A549 (cell line): ENCODE data around the gene TPI1. TPM values are rescaled to one million over a fixed set of nuclear protein-coding genes. Genes with fewer than 3 reads are reported as not detected.
A peak's percentile ranks its signal among the peaks of the same experiment; 100 is the strongest.

Experiments
- ATAC-seq, 2 experiments: fragments of 200-7000 bp in 1 of 2; fragments of >200 bp in 1 of 2; cut with Nextera tagmentation in 1 of 2; cut with Tn5 transposase in 1 of 2; 3 replicates each; pipeline versions ENCODE4 v1.8.0 to v1.9.1; 2018 to 2020; ENCODE audit warnings: mild to moderate bottlenecking in 1 of 2, moderate library complexity in 1 of 2
- CTCF ChIA-PET: fragments of 300-600 bp; sonication (Branson Sonifier 250); formaldehyde crosslinking; extraction: SDS; loops from one replicate; lab custom pipeline; 2021; ENCODE audit warnings: antibody characterized with exemption, inconsistent platforms; lab: Yijun Ruan, JAX
- POLR2A ChIA-PET: fragments of 350-600 bp; formaldehyde crosslinking; extraction: SDS; loops from one replicate; lab custom pipeline; 2021; ENCODE audit warnings: antibody characterized with exemption, inconsistent platforms; lab: Yijun Ruan, JAX
- DNase-seq, 2 experiments: peaks; one replicate each; pipeline versions ENCODE4 v3.0.0 to v3.0.0-alpha.2; 2011 to 2016; ENCODE audit warnings: low read depth in 1 of 2, low spot score in 1 of 2
- FAIRE-seq: peaks from 2 replicates; lab custom pipeline; 2011; peaks lifted over from hg19 to GRCh38; lab: Jason Lieb, UNC
- H3K27ac ChIP-seq, 2 experiments: fragments of >200 bp; sonication (Bioruptor Twin); formaldehyde crosslinking; 3 replicates each; pipeline ENCODE4 v1.5.1; 2016 to 2017
- H3K4me1 ChIP-seq: fragments of >200 bp; sonication (Bioruptor Twin); formaldehyde crosslinking; 3 replicates; pipeline ENCODE4 v1.6.1; 2016
- H3K4me2 ChIP-seq: fragments of >200 bp; sonication (Bioruptor Twin); formaldehyde crosslinking; 3 replicates; pipeline ENCODE4 v1.6.1; 2016
- H3K4me3 ChIP-seq: fragments of >200 bp; sonication (Bioruptor Twin); formaldehyde crosslinking; 3 replicates; pipeline ENCODE4 v1.5.1; 2016
- H3K9me3 ChIP-seq: fragments of >200 bp; sonication (Bioruptor Twin); formaldehyde crosslinking; 3 replicates; pipeline ENCODE4 v1.6.1; 2016
- BHLHE40 ChIP-seq: IDR thresholded peaks from 2 replicates; pipeline ENCODE4 v1.6.1; 2012; ENCODE audit warnings: low read depth, low read length, inconsistent platforms
- CBX2 ChIP-seq: fragments of 200-600 bp; sonication (generic); IDR thresholded peaks from 2 replicates; pipeline ENCODE4 v1.6.1; 2016; ENCODE audit warnings: low read depth, mild to moderate bottlenecking, borderline replicate concordance
- ESRRA ChIP-seq: fragments of 150-350 bp; IDR thresholded peaks from 2 replicates; pipeline ENCODE4 v1.6.1; 2014; ENCODE audit warnings: mild to moderate bottlenecking, low read length, borderline replicate concordance
- JUNB ChIP-seq: fragments of >200 bp; sonication (Bioruptor Twin); formaldehyde crosslinking; IDR thresholded peaks from 2 replicates; pipeline ENCODE4 v1.6.1; 2016
- MAFK ChIP-seq: fragments of 450-650 bp; IDR thresholded peaks from 2 replicates; pipeline ENCODE4 v1.6.1; 2014; ENCODE audit not compliant: partially characterized antibody
- MYC ChIP-seq: IDR thresholded peaks from 2 replicates; pipeline ENCODE4 v1.6.1; 2012; ENCODE audit warnings: mild to moderate bottlenecking, inconsistent platforms, low read length, improper control_type of control experiment, borderline replicate concordance
- NR3C1 ChIP-seq: fragments of >200 bp; sonication (Bioruptor Twin); formaldehyde crosslinking; IDR thresholded peaks from 3 replicates; pipeline ENCODE4 v1.6.1; 2017
- RFX5 ChIP-seq: fragments of 450-650 bp; IDR thresholded peaks from 2 replicates; pipeline ENCODE4 v1.7.1; 2014; ENCODE audit warnings: antibody characterized with exemption, mild to moderate bottlenecking, moderate library complexity
- RNF2 ChIP-seq: fragments of 200-600 bp; sonication (generic); IDR thresholded peaks from 2 replicates; pipeline ENCODE4 v1.6.1; 2016; ENCODE audit warnings: low read depth, mild to moderate bottlenecking, antibody characterized with exemption, moderate library complexity, borderline replicate concordance
- SMC3 ChIP-seq: fragments of >200 bp; sonication (Bioruptor Twin); formaldehyde crosslinking; IDR thresholded peaks from 3 replicates; pipeline ENCODE4 v1.6.1; 2018; ENCODE audit warnings: inconsistent platforms
- ZNF302 ChIP-seq: fragments of 250-450 bp; sonication (Bioruptor Pico); IDR thresholded peaks from 2 replicates; pipeline ENCODE4 v1.9.0; 2021; ENCODE audit warnings: inconsistent platforms, mild to moderate bottlenecking, moderate library complexity
- whole genome bisulfite sequencing: methylation state at CpG from one replicate; pipeline ENCODE4 v1.1.6; 2017; ENCODE audit errors: missing lambda C conversion rate; 5-methylcytosine and 5-hydroxymethylcytosine counted together
- polyA plus RNA-seq, 4 experiments: library from polyadenylated mRNA; depleted of rRNA in 3 of 4; stranded (reverse); fragments of >200 nt; fragmentation: RNase III in 1 of 4; extraction: RNeasy Plus Mini Kit Qiagen cat#74134 plus additional on column Dnase treatment in 1 of 4; gene quantifications; 2 replicates in 3 of 4; 3 replicates in 1 of 4; pipeline ENCODE4 v1.2.3, GENCODE V29; 2011 to 2017
- TF ChIP-seq, protein P1 (sequence below): IDR thresholded peaks from 2 replicates; pipeline ENCODE4 v1.6.1; 2012
- TF ChIP-seq, protein P2 (sequence below): fragments of 150-350 bp; IDR thresholded peaks from 2 replicates; pipeline ENCODE4 v1.6.1; 2014; ENCODE audit warnings: low read depth, mild to moderate bottlenecking, low read length

Gene TPI1
- polyA plus RNA-seq, 2 of the 4 experiments (the other 2 are of a cell fraction), result 1,293 to 1,913 TPM

DNA sequence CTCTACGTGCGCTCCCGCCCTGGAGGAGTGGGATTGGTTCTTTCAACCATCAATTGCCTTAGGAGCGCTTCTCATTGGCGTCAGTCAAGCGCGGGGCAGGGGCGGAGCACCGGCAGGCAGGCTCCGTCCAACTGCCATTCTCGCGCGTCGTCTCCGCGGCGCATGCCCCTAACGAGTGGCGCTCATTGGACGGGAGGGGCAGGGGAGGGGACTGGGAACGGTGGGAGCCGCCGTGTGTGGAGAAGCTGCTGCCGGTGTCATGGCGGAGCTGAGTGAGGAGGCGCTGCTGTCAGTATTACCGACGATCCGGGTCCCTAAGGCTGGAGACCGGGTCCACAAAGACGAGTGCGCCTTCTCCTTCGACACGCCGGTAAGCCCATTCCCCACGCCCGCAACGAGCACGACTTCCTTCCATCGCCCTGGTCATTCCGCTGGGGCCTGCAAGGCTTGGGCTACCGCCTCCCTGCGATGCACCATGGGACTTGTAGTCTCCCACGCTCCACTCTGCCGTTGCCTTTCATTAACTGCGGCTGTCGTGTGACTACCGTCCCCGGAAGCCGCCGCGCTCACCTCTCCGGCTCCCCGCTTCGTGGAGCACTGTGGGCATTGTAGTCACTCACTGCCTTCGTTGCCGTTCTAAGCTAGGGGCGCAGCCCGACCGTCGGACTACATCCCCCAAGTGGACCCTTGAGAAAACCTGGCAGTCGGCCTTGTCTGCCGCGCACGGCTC lies 15.2 kb upstream of the TPI1 start, which contains the start of gene USP5 (continued):
- TF ChIP-seq RFX5 (0 out of 2 replicates have a peak, but pooled peaks have one; percentile 50), CBX2 (no peak), RNF2 (no peak)
- TF ChIP-seq, protein P1, sequence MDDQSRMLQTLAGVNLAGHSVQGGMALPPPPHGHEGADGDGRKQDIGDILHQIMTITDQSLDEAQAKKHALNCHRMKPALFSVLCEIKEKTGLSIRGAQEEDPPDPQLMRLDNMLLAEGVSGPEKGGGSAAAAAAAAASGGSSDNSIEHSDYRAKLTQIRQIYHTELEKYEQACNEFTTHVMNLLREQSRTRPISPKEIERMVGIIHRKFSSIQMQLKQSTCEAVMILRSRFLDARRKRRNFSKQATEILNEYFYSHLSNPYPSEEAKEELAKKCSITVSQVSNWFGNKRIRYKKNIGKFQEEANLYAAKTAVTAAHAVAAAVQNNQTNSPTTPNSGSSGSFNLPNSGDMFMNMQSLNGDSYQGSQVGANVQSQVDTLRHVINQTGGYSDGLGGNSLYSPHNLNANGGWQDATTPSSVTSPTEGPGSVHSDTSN, result peak; percentile 90
- TF ChIP-seq, protein P2, sequence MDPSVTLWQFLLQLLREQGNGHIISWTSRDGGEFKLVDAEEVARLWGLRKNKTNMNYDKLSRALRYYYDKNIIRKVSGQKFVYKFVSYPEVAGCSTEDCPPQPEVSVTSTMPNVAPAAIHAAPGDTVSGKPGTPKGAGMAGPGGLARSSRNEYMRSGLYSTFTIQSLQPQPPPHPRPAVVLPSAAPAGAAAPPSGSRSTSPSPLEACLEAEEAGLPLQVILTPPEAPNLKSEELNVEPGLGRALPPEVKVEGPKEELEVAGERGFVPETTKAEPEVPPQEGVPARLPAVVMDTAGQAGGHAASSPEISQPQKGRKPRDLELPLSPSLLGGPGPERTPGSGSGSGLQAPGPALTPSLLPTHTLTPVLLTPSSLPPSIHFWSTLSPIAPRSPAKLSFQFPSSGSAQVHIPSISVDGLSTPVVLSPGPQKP, result no peak

DNA sequence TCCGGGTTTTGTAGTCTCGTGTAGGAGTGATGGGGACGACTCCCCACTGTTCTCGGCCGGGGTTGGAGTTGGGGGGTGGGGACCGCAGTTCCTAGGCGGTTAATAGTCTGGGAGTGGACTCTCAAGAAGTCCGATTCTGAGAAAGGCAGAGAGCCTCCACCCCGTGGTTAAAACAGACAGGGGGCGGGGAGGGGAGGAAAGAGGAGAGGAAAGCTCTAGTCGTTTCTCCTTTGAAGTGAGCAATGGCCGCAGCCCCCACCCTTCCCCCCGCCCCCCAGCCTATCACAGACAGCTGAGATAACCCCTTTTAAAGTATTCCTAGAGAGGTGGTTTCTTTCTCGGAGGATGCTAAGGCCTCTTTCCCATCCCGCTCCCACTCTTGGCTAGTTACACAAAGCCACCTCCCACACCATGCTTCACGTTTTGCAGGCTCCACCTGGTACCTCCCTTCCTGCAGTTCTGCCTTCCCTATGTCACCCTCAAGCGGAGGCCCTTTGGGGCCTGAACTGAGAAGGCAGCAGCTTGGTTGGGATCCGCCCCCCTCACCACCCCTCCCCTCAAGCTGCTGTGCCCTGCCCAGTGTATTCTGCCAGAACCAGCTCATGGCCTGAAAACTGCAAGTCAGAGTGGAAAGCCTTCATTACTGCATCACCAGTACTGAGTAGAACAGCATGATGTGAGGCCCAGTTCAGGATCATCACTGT lies 14.5 kb upstream of the TPI1 start:
- peak; percentile 48 to 59 for DNase-seq
- ATAC-seq, result peak in 1 of 2 experiments; percentile 4; a peak in 2 of 6 replicates
- no peak for TF ChIP-seq ZNF302 (CRISPR knock-in tag)
- peak overlapping the region; percentile 69 to 82 for H3K27ac ChIP-seq
- H3K4me3 ChIP-seq, result peak overlapping the region; percentile 50
- 3% methylated on average over 16 of the region's 18 CpGs for WGBS
- CTCF ChIA-PET, result interaction anchor here (0.6 to 10.1 kb wide), 11 partner anchors 8 to 162 kb away, joined by 3 to 117 read pairs (median 4); partner anchors contain the start of genes MLF2, SPSB2 and TPI1
- FAIRE-seq, result no peak
- POLR2A ChIA-PET, result interaction anchor here (0.6 to 3.1 kb wide), 15 partner anchors 9 to 164 kb away, joined by 3 to 74 read pairs (median 12); partner anchors contain the start of genes C12orf57, COPS7A, MLF2 and PTMS
- peaks cover 23% of the 10 kb centered on the region for H3K4me1 ChIP-seq
- H3K9me3 ChIP-seq, result no peaks in the 10 kb centered on the region
- peak overlapping the region; percentile 99 for H3K4me2 ChIP-seq

DNA sequence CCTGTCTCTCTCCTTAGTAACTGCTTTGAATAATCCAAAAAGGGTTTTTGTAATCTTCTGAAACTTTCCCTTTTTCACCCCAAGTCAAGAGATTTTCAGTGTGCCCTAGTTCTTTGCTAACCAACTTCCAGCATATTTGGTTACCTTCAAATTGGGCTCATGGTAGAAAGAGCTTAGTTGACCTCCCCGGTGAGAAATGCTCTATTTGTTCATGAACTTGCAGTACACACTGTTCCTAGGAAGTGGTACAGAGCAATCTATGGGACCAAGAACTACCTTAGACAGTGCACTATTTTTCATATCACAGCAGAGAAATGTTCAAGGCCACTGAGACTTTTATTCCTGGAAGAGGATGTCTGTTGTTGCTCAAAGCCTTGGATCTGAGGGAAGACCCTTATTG lies 13.7 kb upstream of the TPI1 start:
- H3K4me2 ChIP-seq, result peak overlapping the region; percentile 99
- CTCF ChIA-PET, result interaction anchor here (0.6 to 10.1 kb wide), 11 partner anchors 10 to 162 kb away, joined by 3 to 117 read pairs (median 4); partner anchors contain the start of genes MLF2, SPSB2 and TPI1
- FAIRE-seq, result no peak
- TF ChIP-seq NR3C1 (no peak), RFX5 (no peak)
- TF ChIP-seq, all 56 proteins: peak for 0
- ATAC-seq, result no peak
- H3K4me3 ChIP-seq, result peak overlapping the region; percentile 50; the same call in 2 of the 3 replicates
- H3K27ac ChIP-seq, result peak overlapping the region; percentile 69 to 82; a peak in 4 of 6 replicates
- WGBS, result 42% methylated on average over 1 of the region's 1 CpG
- no peaks in the 10 kb centered on the region for H3K9me3 ChIP-seq
- POLR2A ChIA-PET, result interaction anchor here (3.1 kb wide), 1 partner anchor 15 kb away, joined by 74 read pairs; the partner anchor contains the start of gene TPI1
- no peak for DNase-seq
- peaks cover 23% of the 10 kb centered on the region for H3K4me1 ChIP-seq

DNA sequence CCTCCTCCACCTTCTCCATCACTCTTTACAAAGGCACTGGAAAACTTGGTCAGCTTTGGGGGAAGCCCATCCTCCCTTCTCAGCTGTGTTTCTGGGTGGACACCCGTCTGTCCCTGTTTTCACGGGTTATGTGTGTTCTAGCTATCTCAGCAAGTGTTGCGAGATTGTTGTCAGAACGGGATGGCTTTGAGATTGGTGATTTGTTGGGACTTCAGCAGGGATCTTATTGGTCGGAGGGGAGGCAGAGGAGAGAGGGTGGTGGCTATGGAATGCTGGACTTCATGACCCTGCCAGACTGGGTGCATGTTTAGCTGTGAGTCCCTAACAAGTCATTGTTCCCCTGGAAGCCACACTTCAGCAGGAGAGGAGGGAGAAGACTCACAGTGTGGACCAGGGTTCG lies 13.3 kb upstream of the TPI1 start:
- H3K27ac ChIP-seq, result peak overlapping the region; percentile 69 to 82; a peak in 2 of 6 replicates
- ChIA-PET CTCF (interaction anchor here (1.0 to 10.1 kb wide), 7 partner anchors 9 to 87 kb away, joined by 3 to 117 read pairs (median 4); partner anchors contain the start of genes SPSB2 and TPI1), POLR2A (interaction anchor here (1.6 kb wide), 1 partner anchor 13 kb away, joined by 5 read pairs; the partner anchor contains the start of gene TPI1)
- H3K4me3 ChIP-seq, result no peak overlapping the region
- FAIRE-seq, result no peak
- TF ChIP-seq JUNB (no peak), ESRRA (no peak), MAFK (no peak), MYC (no peak), BHLHE40 (no peak), RNF2 (no peak), SMC3 (no peak)
- TF ChIP-seq, protein P2, result no peak
- TF ChIP-seq, all 56 proteins: peak for 0
- DNase-seq (no peak), ATAC-seq (no peak)
- H3K4me1 ChIP-seq, result peaks cover 23% of the 10 kb centered on the region
- no peaks in the 10 kb centered on the region for H3K9me3 ChIP-seq
- 82% methylated on average over 6 of the region's 6 CpGs for WGBS
- peak overlapping the region; percentile 99 for H3K4me2 ChIP-seq
